ENCODE data around the gene IVNS1ABP.
"Not testable (repeated sequence)": the region's sequence is repeated elsewhere in the genome, so short reads cannot be mapped to it uniquely, and the experiment has no call there.

The IVNS1ABP gene

DNA sequence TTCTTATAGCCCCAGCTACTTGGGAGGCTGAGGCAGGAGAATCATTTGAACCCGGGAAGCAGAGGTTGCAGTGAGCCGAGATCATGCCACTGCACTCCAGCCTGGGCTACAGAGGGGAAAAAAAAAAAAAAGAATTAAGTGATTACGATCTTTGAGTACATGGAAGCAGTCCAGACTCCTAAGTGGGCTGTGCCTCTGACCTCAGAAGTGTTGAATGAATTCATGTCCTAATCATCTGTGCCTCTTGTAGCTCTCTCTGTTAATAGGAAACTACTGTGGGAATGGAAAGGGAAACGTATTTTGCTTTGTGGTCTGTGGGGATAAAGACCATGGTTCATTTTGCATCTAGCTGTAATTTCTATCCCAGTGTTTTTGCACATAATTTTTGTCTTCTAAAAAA is 8.4 kb upstream of the IVNS1ABP start:
- DNase-seq, result no peak

DNA sequence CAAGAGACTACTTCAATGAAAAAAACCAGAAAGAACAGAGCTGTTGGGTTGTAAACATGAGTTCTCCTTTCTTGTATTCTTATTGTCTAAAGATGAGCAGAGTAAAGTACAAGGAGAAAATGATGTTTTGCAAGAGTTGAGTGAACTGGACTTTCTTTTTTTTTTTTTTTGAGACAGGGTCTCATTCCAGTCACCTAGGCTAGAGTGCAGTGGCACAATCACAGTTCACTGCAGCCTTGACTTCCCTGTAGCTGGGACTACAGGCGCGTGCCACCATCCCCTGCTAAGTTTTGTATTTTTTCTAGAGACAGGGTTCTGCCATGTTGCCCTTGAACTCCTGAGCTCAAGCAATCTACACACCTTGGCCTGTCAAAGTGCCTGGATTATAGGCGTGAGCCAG is 7.1 kb upstream of the IVNS1ABP start:
- DNase-seq, result no peak

DNA sequence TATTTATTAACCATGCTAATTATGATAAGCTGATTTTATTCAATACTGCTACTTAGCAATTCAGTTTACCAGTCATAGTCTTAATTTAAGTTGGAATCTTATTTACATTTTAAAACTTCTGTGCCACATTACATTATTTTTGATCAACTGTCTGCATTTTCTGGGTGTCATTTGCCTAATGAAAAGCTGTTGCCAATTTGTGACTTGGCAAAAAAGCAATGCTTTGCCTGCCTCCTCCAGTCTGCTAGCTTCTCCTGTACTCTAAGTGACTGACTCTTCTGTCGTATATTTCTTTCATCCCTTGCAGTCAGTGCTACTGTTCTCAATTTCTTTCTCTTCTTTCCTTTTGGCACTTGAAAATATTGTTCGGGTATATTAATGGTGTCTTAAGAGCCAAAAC is 5.6 kb upstream of the IVNS1ABP start:
- no peak for DNase-seq

DNA sequence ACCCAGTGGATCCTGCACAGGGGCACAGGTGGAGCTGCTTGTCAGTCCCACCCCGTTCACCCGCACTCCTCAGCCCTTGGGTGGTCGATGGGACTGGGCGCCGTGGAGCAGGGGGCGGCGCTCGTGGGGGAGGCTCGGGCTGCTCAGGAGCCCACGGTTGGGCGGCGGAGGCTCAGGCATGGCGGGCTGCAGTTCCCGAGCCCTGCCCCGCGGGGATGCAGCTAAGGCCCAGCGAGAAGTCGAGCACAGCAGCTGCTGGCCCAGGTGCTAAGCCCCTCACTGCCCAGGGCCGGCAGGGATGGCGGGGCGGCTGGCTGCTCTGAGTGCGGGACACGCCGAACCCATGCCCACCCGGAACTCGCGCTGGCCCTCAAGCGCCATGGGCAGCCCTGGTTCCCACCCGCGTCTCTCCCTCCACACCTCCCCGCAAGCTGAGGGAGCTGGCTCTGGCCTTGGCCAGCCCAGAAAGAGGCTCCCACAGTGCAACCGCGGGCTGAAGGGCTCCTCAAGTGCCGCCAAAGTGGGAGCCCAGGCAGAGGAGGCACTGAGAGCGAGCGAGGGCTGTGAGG is 4.7 kb upstream of the IVNS1ABP start:
- not testable (repeated sequence) for DNase-seq

DNA sequence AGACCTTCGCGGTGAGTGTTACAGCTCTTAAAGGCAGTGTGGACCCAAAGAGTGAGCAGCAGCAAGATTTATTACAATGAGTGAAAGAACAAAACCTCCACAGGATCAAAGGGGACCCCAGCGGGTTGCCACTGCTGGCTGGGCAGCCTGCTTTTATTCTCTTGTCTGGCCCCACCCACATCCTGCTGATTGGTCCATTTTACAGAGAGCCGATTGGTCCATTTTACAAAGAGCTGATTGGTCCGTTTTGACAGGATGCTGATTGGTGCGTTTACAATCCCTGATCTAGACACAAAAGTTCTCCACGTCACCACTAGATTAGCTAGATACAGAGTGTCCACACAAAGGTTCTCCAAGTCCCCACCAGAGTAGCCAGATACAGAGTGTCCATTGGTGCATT is 4.1 kb upstream of the IVNS1ABP start:
- DNase-seq, result not testable (repeated sequence)

DNA sequence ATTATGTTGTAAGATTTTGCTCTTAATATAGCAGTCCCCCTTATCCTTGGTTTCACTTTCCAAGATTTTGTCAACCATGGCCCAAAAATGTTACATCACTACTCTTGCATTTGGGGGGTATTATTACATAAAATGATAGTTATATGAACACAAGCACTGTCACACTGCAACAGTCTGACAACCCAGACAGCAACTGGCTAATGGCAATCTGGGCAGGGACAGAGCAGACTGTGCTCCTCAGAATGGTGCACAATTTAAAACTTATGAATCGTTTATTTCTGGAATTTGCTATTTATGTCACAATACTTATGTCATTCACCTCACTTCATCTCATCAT is 2.1 kb upstream of the IVNS1ABP start:
- DNase-seq, result no peak

DNA sequence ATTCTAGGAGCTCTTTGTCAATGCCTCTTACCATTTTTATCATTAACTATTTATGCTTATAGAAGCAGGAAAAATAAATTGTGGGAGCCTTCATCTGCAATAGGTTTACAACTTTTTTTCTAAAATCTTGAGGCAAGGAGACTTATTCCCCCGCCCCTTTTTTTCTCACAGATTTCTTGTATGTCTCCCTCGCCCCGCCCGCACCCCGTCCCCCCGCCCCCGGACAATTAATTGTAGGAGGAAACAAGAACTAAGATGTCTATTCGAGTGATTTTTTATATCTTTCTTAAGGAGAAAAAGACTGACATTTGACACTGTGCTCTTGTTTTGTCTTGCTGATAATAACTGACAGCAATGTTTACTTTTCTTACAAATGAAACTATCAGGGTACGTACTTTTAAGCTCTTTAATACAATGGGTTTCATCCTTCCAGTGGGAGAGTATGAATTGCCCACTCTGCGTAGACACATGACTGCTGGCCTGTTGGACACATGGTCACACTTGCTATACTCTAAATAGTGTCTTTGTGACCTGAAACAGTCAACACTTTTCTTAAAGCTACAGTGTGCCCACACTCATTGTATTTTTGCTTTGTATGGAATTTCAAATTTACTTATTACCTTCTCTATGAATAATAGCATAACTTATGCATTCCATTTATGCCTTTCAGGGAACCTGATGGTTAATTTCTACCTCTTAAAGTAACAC is 1.5 kb upstream of the IVNS1ABP start:
- no peak for DNase-seq

DNA sequence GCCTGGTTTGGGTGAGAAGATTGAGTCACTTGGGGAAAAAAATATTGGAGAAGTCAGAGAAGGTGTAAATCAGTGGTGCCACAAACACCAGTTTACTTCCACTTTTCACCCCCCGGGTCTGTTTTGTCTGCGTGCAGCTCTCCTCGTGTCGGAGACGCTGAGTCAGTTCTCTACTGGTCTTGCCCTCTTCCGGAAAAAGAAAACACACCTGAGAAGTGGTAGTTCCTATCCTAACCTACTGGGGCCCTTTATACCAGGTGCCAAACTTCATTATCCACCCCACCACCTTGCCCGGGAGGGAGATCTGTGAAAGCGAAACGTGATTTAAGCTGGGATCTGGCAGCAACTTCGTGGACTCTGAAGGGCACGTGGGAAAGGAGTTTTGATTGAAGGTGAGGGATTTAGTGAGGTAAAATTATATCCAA is 855 bp upstream of the IVNS1ABP start:
- DNase-seq, result peak; percentile 68

DNA sequence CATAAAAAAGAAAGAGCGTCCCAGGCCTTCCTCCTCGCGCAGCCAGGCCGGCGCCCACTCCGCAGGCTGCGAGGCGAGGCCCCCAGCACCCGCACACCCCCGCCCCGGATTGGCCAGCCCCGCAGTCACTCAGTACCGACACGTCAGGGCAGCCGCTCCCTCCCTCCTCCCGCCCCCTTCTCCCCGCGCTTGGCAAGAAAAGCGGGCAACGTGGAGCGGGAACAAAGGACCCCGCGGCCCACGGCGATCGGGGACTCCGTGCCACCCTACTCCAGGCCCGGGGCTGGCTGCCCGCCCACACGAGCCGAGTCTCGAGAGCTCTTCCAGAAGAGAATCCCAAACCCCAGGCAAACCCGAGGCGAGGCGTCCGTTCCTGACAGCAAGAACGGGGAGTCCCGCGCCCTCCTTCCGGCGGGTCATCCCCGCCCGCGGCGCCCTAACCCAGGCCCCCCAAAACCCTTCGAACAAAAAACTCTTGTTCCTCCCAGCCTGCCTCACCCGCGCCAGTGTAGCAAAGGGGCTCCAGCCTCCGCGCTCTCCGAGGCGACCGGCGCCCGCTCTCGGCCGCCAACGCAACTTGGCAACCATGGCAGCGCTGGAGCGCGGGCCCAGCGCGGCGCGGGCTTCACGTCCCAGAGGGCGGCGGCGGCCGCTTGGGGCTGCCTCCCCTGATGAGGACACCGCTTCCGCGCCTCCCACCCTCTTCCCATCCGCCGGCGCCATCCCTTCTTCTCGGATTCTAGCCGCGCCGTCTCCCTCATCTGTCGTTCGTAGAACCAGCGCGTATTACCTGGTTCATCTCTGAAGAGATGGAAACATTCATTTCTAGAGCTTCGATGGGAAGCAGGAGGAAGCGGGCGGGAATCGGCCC is 645 bp downstream of the IVNS1ABP start:
- peak; percentile 91 for DNase-seq

DNA sequence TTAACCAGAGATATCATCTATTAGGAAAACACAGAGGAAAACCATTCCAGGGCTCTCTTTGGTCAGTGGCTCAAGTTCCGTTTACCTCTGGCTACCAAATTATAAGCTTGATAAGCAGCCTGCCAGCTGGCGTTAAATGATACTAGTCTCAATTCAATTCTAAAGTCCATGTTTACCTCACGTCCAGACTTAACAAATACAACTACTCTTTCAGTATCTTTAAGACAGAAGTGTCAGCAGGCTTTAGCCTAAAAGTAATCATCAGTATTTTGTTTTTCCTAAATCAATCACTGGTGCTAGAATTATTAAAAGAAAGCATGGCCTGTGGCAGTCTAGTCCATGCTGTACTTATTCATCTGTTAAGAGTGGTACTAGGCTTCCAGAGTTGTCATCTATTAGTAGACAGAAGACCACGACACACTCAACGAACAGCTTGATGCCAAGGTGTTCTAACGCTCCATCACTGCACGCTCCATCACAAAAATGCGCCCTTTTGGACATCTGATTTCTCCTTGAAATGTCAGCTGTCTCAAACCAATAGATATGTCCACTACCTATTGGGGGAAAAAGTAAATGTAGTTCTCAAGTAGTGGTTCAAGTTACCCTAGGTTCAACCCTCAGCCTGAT is 1.5 kb downstream of the IVNS1ABP start:
- no peak for DNase-seq

DNA sequence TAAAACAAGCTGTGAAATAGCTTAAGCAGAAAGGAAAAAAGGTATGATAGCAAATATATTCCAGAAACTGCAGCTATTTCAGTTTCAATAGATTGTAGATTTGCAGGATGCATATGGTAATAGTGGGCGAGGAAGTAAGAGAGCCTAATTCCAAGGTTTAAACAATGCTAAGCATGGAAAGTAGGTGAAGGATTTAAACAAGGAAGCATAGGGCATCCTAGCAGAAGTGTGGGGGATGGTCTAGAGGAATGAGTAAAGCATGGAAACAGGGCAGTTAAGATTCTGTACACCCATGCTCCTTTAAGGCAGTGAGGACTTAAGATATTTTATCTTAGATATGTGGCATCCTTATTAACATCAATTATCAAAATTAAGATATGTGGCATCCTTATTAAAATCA is 2.6 kb downstream of the IVNS1ABP start:
- no peak for DNase-seq

DNA sequence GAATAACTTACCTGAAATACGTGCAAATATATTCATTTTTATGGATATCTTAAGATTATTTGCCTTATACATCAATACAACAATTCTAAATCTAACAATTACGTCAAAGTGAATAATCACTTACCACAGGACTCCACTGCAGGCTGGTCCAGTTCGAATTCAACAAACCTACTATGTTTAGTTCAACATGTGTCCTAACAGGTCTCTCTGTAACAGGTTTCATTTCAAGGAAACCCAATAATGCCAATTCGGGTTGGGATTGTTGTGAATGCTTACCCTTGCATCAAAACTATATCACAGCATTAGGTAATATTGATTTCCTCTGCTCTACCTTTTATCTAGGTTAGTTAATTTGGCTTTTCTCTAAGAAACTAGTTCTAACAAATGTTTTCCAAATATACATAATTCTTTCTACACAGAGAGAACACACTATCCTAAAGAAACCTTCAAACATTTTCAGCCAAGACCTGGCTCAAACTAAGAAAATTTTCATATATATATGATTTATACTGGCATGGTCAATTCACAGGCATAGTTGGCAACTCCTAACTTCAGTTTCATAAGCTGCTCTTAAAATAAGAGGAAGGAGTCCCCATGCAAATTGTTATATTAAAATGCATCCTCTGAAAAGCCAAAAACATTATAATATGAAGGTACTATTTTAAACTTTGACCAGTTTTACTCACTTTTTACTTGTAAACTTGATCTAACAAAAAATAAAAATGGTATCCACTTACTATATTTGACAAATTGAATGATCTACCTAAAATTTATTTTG is 4.5 kb downstream of the IVNS1ABP start:
- no peak for DNase-seq

DNA sequence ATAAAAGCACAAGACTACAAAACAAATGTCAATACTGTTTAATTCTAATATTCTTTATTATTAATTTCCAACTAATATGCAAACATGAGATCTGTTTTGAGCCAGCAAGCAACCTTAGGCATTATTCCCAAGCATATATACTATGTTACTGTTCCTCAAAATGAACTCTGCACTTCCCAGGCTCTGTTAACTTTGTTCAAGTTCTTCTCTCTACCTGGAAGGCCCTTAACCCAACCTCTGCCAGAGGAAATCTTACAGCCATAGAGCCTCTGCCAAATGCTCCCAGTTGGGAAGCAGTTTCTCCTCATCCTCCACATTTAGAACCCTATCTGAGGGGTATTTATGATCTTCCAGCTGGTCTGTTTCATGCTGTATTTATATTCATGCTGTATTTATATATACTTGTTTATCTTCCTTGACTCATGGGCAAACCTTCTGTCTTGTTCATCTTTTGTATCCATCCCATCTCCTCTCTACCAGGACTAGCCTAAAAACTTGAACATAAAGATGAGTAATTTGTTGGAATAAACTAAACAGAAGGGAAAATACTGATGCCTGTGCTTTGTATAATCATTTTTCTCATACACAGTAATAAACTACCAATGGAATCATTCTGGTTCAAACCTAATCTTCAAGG is 5.3 kb downstream of the IVNS1ABP start:
- DNase-seq, result no peak

DNA sequence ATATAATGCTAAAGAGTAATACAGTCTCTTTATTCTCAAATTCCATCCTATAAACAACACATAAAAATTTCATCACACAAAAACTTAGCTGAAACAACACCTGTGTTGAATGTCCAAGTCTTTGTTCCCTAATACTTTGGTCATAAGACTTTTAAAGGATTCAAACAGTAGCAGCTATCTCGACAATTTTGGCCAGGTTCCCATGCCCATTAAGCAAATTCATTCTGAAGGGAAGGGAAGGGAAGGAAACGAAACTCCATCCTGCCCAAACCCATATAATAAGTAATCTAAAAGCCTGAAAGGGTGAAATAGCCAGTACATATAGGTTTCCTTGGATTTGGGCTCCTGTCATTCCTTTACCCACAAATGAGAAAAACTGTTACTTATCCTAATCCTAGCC is 7.5 kb downstream of the IVNS1ABP start:
- no peak for DNase-seq

DNA sequence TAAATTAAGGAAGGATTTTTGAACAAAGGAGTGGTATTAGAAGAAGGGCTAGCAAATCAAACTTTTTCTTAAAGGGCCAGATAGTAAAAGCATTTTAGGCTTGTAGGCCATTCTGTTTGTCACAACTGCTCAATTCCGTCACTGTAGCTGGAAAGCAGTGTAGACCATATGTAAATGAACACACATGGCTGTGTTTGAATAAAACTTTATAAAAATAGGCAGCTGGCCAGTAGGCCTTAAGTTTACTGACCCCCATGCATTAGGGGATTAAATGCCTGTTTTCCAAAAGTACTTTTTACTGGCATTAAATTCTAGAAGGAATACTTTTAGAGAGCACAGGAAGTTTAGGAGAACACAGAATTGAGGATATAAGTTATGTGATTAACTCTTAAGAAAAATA is 8.9 kb downstream of the IVNS1ABP start:
- no peak for DNase-seq

DNA sequence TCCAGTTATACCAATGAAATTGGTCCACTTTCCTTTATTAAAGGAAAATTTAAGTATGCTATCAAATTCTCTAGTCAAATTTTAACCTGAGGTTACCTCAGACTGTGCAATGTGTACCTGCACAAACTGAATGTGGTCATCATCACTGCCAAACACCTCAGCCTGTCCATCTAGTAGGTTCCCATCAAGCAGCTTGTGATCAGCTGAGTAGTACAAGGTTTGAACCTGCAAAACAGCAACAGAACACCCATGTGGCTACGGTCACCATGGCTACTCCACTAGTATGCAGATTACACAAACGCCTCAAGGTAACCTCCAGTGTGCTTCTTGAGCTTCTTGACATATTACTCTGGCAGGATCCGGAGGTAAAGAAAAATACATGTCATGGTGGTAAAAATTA is 11.6 kb downstream of the IVNS1ABP start:
- no peak for DNase-seq

DNA sequence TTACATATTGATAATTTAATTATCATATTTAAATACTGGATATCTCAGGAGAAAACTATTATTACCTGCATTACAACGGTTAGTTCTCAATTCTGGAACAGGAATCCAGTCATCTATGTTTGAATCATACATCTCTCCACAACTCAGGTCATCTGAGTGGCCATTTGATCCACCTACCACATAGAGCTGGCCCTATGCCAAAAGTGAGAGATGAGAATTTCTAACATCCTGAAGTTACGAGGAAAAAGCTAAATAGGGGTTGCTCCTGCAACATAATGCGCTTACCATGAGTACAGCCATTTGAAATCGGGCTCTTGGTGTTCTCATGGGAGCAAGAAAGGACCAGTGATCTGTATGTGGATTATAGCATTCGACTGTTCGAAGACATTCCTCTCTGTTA is 16.9 kb downstream of the IVNS1ABP start:
- no peak for DNase-seq

DNA sequence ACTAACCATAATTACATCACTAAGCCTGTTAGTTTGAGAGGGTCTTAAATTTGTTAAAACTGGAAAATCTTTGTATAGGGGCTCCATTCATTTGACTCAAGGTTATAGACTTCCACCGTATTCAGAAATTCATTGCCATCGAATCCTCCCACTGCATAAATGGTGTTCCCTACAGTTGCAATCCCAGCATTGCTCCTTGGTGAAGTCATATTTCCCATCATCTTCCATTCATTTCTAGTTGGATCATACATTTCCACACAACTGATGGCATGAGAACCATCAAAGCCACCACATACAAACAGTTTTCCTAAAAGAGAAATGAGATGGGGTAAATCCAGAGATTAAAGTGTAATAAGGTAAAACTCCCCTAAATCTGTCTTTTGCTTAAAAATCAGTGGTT is 19.1 kb downstream of the IVNS1ABP start:
- no peak for DNase-seq

DNA sequence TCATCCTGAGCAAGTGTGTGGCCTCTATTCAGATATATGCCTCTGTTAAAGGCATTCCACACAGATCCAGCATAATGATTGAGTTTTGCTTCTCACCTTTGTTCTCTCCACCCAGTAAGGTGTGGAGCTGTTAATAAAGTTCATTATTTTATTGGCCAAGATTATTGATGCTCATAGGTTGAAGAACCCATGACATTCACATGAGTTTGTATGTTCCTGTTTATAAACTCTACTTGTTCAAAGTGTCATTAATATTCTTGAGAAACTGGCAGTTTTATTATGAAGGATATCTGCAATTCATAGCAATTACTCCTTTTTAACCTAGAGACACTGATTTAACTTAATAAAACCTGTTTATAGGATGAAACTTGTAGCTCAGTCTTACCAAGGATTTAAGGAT is 22.0 kb downstream of the IVNS1ABP start:
- no peak for DNase-seq

DNA sequence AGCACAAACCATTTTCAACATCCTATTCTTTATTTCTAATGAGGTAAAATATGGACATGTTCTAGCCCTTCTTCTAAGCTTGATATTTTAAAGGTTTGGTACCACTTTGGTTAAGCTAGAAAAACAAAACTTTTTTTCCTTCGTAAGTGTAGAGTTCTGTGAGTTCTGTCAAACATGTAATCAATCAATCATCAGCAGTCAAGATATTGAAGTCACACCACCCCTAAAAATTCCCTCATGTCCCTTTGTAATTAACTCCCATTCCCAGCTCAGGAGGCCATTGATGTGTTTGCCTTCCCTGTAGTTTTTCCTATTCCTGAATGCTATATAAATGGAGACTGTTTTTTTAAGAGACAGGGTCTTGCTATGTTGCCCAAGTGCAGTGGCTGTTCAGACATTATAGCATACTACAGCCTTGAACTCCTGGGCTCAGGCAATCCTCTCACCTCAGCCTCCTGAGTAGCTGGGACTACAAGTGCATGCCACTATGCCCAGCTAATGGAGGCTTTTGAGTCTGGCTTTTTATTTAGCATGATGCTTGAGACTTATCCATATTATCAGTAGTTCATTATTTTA is 23.0 kb downstream of the IVNS1ABP start:
- no peak for DNase-seq

DNA sequence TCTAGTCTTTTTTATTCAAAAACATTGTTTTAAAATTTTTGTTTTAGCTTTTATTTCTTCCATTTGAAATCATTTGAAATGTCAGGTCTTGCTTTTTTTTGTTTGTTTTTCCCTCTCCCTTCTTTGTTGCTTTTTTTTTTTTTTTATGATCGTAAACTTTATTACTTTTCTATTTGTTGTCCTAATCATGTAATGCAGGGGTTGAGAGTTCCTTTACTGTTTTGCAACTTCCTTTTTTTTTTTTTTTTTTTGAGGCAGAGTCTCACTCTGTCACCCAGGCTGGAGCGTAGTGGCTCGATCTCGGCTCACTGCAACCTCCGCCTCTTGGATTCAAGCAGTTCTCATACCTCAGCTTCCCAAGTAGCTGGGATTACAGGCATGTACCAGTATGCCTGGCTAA is 24.8 kb downstream of the IVNS1ABP start:
- DNase-seq, result no peak

DNA sequence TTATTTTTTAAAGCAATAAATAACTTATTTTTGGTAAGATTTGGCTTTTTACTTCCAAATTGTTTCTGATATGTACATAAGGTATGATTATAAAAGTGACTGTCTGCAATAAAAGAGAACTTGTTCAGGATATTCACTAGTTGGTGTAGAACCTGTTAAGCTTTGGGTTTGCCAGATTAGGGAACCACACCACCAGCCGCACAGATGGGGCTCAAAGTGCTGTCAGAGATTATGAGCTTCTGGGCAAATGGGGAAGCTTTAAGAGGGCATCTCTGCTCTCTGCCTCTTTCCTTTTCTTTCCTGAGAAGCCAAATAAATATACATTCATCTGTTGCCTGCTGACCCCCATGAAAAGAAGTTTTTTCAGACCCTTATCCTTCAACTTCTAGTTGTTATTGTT is 25.4 kb downstream of the IVNS1ABP start:
- DNase-seq, result no peak
